SK-N-SH treated with all-trans-retinoic acid at 6 μM for 48 hours (cell line): Measurements from ENCODE around the gene CFDP1.

Experiments used
- PATZ1 ChIP-seq: fragments of 250-450 bp; sonication (Bioruptor Pico); IDR thresholded peaks from 2 replicates; pipeline ENCODE4 v1.8.0; 2020; ENCODE audit warnings: mild to moderate bottlenecking, moderate library complexity, borderline replicate concordance
- POU6F1 ChIP-seq: fragments of 250-450 bp; sonication (Bioruptor Pico); IDR thresholded peaks from 2 replicates; pipeline ENCODE4 v1.8.0; 2021; ENCODE audit warnings: low read depth, mild to moderate bottlenecking, moderate library complexity, borderline replicate concordance
- RARB ChIP-seq: fragments of 250-450 bp; sonication (Bioruptor Pico); IDR thresholded peaks from 2 replicates; pipeline ENCODE4 v1.8.0; 2021; ENCODE audit warnings: mild to moderate bottlenecking, moderate library complexity
- TSHZ2 ChIP-seq: fragments of 250-450 bp; sonication (Bioruptor Pico); IDR thresholded peaks from 2 replicates; pipeline ENCODE4 v1.5.0; 2020; ENCODE audit warnings: mild to moderate bottlenecking, moderate library complexity
- ZFP3 ChIP-seq: fragments of 250-450 bp; sonication (Bioruptor Pico); IDR thresholded peaks from 2 replicates; pipeline ENCODE4 v1.5.0; 2020; ENCODE audit warnings: mild to moderate bottlenecking, moderate library complexity
- ZNF565 ChIP-seq: fragments of 450-650 bp; formaldehyde crosslinking; conservative IDR thresholded peaks from 2 replicates; pipeline ENCODE4 v1.5.0; 2020; ENCODE audit warnings: low read depth, mild to moderate bottlenecking, moderate library complexity

- no peak for TF ChIP-seq ZNF565 (CRISPR knock-in tag)
- no peak for TF ChIP-seq TSHZ2 (CRISPR knock-in tag)
- no peak for TF ChIP-seq ZFP3 (CRISPR knock-in tag)
- TF ChIP-seq PATZ1 (CRISPR knock-in tag): no peak
- no peak for TF ChIP-seq RARB (CRISPR knock-in tag)
- TF ChIP-seq POU6F1 (CRISPR knock-in tag): no peak
These were observed 3.5 kb downstream of the CFDP1 start for GRCh38 chr16:75429621-75430403.
